ENCODE data around the gene SLC33A1. TPM values are rescaled to one million over a fixed set of nuclear protein-coding genes. Genes with fewer than 3 reads are reported as not detected.

Gene SLC33A1
- polyA plus RNA-seq, 12 donors = 13.1 to 20.8 (median 17.6) TPM; not detected in 1

DNA sequence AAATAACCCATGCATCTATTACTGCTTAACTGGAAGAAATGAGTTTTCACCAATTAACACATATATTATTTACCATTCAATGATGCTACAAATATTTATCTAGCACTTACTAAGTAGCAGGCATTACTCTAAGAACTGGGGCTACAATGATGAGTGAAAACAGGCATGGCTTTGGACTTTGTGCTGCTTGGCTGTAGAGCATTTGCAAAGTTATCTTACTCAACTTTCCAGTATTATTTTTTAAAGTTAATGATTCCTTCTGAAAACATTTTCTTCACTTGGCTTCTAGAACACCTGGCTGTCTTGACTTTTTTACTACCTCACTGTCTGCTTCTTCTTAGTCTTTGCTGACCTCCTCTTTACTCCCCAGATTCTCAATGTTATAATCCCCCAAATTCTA lies 49.9 kb downstream of the SLC33A1 start:
- no peak for DNase-seq

DNA sequence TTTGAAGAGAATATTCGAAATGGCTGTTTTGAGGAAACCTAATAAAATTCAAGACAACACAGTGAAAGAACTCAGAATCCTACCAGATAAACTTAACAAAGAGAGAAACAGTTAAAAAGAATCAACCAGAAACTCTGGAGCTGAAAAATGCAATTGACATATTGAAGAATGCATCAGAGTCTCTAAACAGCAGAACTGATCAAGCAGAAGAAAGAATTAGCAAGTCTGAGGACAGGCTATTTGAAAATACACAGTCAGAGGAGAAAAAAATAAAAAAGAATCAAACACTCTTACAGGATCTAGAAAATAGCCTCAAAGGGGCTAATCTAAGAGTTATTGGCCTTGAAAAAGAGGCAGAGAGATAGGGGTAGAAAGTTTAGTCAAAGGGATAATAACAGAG lies 61.7 kb downstream of the SLC33A1 start:
- no peak for DNase-seq

DNA sequence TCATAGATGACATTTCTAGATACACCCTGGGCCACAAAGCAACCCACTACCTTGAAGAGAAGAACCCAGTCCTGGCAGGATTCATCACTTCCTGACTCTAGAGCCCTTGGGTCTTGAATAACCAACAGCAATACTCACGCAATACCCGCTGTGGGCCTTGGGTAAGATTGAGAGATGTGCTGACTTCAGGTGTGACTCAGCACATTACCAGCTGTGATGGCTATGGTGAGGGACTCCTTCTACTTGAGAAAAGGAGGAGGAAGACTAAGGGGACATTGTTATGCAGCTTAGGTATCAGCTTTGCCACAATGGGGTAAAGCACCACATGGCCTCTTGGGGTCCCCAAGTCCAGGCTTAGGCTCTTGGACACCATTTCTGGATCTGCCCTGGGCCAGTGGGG lies 63.0 kb downstream of the SLC33A1 start:
- no peak for DNase-seq

DNA sequence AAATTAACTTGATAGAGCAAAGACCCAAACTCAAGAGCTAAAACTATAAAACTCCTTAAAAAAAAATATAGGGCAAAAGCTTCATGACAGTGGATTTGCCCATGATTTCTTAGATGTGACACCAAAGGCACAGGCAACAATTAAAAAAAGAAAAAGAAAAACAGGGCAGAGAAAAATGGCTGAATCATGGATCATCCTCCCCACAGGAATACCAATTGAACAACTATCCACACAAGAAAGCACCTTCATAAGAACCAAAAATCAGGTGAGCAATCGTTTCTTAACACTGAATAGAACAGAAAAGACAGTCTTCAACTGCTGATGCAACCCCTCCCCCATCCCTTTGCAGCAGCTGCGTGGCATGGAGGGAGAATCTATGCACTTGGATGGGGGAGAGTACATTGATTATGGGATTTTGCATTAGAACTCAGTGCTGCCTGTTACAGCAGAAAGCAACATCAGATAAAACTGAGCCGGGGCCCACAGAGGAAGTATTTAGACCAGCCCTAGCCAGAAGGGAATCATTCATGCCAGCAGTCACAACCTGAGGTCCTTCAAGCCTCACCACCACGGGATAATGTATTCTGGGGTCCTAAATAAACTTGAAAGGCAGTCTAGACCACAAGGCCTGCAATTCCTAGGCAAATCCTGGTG lies 63.8 kb downstream of the SLC33A1 start:
- no peak for DNase-seq

DNA sequence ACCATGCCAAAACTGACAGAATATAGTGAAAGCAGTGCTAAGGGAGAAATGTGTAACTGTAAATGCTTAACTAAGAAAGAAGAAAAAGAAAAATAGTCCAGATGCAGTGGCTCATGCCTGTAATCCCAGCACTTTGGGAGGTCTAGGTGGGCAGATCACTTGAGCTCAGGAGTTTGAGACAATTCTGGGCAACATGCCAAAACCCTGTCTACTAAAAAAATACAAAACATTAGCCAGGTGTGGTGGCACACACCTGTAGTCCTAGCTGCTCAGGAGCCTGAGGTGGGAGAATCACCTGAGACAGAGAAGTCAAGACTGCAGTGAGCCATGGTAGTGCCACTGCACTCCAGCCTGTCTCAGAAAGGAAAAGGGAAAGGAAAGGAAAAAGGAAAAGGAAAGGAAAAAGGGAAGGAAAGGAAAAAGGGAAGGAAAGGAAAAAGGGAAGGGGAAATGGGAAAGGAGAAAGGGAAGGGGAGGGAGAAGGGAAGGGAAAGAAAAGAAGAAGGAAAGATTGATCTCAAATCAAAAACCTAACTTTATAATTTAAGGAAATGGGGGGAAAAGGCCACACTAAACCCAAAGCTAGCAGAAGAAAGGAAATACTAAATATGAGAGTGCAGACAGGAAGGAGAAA lies 68.4 kb downstream of the SLC33A1 start:
- no peak for DNase-seq

DNA sequence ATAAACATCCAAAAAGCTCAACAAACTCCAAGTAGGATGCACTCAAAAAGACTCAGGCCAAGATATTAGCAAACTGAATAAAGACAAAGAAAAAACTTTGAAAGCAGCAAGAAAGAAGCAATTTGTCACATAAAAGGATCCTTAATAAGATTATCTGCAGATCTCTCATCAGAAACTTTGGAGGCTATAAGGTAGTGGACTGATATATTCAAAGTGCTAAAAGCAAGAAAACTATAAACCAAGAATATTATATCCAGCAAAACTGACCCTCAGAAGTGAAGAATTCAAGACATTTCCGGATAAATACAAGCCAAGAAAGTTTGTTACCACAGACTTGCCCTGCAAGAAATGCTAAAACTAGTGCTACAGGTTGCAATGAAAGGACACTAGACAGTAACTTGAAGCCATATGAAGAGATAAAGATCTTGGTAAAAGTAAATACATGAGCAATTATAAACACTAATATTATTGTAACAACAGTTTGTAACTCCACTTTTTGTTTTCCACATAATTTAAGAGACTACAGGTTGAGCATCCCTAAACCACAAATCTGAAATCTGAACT lies 71.8 kb downstream of the SLC33A1 start:
- DNase-seq = no peak

DNA sequence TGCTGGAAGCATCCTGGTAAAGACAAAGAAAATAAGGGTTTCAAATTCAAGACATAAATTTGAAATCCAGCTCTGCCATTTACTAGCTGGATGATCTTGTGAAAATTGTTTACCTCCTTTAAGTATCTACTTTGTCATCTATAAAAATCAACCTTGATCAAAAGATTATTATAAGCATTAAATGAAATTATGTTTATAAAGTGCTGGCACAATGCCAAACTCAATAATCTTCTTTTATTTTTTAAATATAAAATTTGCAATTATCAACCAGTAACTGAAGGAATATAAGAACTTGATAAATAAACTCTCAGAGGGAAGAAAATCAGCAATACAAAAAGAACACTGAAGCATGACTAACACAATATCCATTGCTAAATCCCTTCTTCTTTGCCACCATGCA lies 73.9 kb downstream of the SLC33A1 start:
- DNase-seq = no peak

DNA sequence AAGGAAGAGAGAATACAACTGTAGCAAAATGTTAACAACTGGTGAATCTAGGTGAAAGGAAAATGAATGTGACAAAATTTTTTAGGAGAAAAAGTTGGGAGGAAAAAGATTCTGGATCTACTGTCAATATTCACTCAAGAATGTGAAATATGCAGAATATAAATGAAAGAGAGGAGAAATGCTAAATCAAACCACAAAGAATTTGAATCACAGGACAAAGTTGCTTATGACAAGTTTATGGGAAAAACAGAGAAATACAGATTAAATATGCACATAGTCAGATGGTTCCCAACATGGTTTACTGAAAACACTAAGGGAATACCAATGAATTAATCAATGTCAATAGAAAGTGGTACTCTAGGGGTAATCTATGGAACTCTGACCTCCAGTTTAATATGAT lies 75.8 kb downstream of the SLC33A1 start:
- DNase-seq = no peak

DNA sequence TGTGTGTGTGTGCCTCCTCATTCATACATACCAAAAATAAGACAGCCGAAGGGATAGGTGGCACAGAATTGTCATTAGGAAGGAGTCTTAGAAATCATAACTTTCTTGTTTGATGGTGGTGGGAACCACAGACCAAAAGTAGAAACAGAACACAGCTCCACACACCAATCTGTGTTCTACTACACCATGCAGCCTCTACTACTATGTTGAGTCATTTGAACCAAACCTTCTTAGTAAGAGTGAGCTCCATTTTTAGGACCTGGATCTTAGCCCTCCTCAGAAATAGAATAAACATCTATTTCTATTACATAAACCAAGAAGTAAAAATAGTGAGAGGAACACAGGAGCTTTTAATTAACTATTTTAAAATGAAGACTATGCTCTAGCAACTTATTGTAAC lies 81.4 kb downstream of the SLC33A1 start:
- no peak for DNase-seq

DNA sequence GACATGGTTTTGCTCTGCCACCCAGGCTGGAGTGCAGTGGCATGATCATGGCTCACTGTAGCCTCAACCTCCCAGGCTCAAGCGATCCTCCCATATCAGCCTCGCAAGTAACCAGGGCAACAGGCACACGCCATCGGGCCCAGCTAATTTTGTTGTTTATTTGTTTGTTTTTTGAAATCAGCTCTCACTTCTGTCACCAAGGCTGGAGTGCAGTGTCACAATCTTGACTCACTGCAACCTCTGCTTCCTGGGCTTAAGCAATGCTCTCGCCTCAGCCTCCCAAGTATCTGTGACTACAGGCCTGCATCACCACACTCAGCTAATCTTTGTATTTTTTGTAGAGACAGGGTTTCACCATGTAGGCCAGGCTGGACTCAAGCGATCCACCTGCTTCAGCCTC lies 83.1 kb downstream of the SLC33A1 start:
- no peak for DNase-seq

Other genes with a start within 250 kb of the SLC33A1 start
- gene PLCH1, start 109.4 kb downstream of the SLC33A1 start, polyA plus RNA-seq (ENCODE audit: insufficient read length in 12 of 12) = under 1 TPM in 10 of 12 donors, not detected in 2; 0.20 to 0.97 (median 0.40) TPM
- 1 to 10 TPM in 10 of 12 donors, not detected in 2; 3.0 to 6.2 (median 4.1) TPM for gene C3orf33, start 48.1 kb downstream of the SLC33A1 start, polyA plus RNA-seq (ENCODE audit: insufficient read length in 12 of 12)
- 10 to 100 TPM in 11 of 12 donors, not detected in 1; 32.7 to 59.3 (median 49.2) TPM for gene GMPS, start 16.2 kb upstream of the SLC33A1 start, polyA plus RNA-seq (ENCODE audit: insufficient read length in 12 of 12)